Bronchial epithelial cell (primary cell): ENCODE data around the gene BANP. TPM values are rescaled to one million over a fixed set of nuclear protein-coding genes. Genes with fewer than 3 reads are reported as not detected.
A peak's percentile ranks its signal among the peaks of the same experiment; 100 is the strongest.
"Not testable (repeated sequence)": the region's sequence is repeated elsewhere in the genome, so short reads cannot be mapped to it uniquely, and the experiment has no call there.

Experiments
- DNase-seq: peaks from one replicate; pipeline ENCODE4 v3.0.0-alpha.2; 2010; ENCODE audit warnings: low read depth
- FAIRE-seq: peaks from 2 replicates; lab custom pipeline; 2011; peaks lifted over from hg19 to GRCh38; lab: Jason Lieb, UNC
- H3K27me3 ChIP-seq: 2 replicates; pipeline ENCODE4 v1.5.1; 2011; ENCODE audit warnings: low read length; ENCODE audit not compliant: control insufficient read depth, insufficient read depth
- H3K36me3 ChIP-seq: 2 replicates; pipeline ENCODE4 v1.5.1; 2011; ENCODE audit warnings: low read length; ENCODE audit not compliant: control insufficient read depth, insufficient read depth
- H3K4me3 ChIP-seq: 2 replicates; pipeline ENCODE4 v1.5.1; 2011; ENCODE audit warnings: mild to moderate bottlenecking, low read depth, low read length, control low read depth
- CTCF ChIP-seq: IDR thresholded peaks from 2 replicates; pipeline ENCODE4 v1.5.1; 2011; ENCODE audit warnings: mild to moderate bottlenecking, moderate library complexity, low read length, control low read depth, inconsistent platforms; ENCODE audit not compliant: insufficient read depth, severe bottlenecking
- total RNA-seq: library from RNA; depleted of rRNA; stranded (reverse); fragments of >200 nt; gene quantifications from 2 replicates; pipeline ENCODE4 v1.2.1, GENCODE V29; 2014

The BANP gene
- total RNA-seq, 1 donor from 2014 or later: 22.1 TPM

DNA sequence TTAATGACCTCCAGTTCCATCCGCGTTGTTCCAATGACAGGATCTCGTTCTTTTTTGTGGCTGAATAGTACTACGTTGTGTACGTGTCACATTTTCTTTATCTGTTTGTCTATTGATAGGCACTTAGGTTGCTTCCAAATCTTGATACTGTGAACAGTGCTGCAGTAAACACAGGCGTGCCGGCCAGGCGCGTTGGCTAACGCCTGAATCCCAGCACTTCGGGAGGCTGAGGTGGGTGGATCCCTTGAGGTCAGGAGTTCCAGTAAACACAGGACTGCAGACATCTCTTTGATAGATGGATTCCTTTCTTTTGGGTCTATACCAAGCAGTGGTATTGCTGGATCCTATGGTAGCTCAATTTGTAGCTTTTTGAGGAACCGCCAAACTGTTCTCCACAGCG is 160.7 kb downstream of the BANP start:
- not testable (repeated sequence) for H3K4me3 ChIP-seq, H3K36me3 ChIP-seq, H3K27me3 ChIP-seq, FAIRE-seq, DNase-seq

DNA sequence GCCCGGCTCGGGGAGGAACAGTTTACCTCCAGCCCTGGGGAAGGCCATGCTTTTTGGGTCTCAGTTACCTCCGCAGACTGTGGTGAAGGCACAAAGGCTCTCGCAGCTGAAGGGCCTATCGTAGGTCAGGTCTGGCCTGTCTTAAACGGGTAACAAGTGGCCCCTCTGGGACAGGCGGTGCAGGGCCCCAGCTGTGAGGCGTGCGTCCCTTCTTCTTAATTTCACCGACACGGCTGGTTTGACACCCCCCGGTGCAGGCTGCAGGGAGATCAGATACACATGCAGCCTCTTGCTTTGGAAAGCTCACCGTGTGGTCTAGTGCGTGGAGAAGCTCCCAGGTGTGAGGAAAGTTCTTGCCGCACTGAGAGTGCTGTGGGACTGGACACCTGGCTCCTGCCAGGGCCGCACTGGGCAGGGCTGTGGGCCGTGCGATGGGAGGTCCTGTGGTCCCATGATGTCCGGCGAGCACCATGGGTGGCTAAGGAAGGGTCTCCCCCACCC is 162.4 kb downstream of the BANP start:
- Histone ChIP-seq H3K4me3 (no peak overlapping the region), H3K36me3 (no peaks in the 10 kb centered on the region), H3K27me3 (peaks cover 5% of the 10 kb centered on the region)
- FAIRE-seq: no peak
- no peak for TF ChIP-seq CTCF
- no peak for DNase-seq

DNA sequence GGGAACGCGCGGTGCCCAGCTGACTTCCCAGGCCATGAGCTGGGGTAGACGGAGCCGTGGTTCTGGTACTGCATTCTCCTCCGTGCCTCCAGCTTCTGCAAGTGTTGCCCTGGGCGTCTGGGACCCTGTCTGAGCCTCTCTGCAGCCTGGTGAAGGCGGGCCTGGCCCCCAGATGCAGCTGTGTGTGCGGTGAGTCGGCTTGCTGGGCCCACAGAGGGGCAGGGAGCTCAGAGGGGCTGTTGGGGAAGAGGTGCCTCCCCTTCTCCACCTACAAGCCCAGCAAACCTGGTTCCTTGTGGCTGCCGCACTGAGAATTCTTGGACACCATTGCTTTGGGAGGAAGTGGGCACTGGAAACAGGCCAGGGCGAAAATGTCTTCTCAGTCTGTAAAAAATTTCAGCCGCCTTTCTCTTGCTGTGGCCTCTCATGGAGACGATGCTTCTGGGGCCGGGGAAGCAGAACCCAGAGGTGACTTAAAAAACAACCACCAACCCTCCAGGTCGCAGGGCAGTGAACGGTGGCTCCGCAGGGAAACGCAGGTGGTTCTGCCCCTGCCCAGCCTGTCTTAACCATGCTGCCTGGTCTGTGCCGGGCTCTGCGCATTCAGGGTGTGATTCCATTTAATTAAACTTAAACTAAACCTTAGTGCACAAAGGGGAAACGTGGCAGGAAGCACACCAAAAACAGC is 163.5 kb downstream of the BANP start:
- not testable (repeated sequence) for H3K4me3 ChIP-seq, H3K36me3 ChIP-seq, H3K27me3 ChIP-seq, DNase-seq
- FAIRE-seq: peak; percentile 13

DNA sequence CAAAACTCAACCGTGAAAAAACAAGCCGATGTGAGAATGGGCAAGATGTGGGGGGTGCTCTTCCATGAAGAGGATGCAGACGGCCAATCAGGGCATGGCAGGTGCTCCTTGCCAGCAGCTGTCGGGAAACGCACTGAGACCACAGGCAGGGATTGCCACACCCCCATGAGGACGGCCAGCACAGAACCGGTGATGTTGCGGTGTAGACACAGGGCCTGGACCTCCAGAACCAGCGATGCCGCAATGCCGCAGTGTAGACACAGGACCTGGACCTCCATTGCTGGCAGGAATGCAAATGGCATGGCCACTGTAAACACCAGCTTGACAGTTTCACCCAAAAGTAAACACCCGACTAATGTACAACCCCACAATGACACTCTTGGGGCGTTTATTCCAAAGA is 164.9 kb downstream of the BANP start:
- TF ChIP-seq CTCF: no peak
- H3K4me3 ChIP-seq: no peak overlapping the region
- DNase-seq: no peak
- FAIRE-seq: no peak
- H3K27me3 ChIP-seq: peaks cover 6% of the 10 kb centered on the region
- H3K36me3 ChIP-seq: no peaks in the 10 kb centered on the region

DNA sequence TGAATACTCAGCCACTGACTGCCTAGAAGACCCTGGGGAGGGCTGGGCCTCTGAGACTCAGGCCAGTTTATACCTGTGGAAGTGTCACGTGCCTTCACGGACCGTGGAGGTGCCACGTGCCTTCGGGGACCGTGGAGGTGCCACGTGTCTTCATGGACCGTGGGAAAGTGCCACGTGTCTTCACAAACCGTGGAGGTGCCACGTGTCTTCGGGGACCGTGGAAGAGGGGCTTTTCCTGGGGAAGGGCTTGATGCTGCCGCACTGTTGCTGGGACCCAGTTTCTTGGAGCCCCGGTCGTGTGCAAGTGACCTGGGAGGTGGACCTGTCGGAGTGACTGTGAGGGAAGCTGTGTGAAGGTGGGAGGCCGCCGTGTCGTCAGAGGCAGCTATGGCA is 166.2 kb downstream of the BANP start:
- peaks cover 6% of the 10 kb centered on the region for H3K27me3 ChIP-seq
- no peak for FAIRE-seq
- H3K4me3 ChIP-seq: no peak overlapping the region
- no peak for TF ChIP-seq CTCF
- no peak for DNase-seq
- no peaks in the 10 kb centered on the region for H3K36me3 ChIP-seq

- FAIRE-seq (no peak), DNase-seq (no peak)
- no peaks in the 10 kb centered on the region for H3K36me3 ChIP-seq
- no peak for TF ChIP-seq CTCF
- peaks cover 6% of the 10 kb centered on the region for H3K27me3 ChIP-seq
- no peak overlapping the region for H3K4me3 ChIP-seq
Measured at GRCh38 chr16:88118376-88118775, 167.1 kb downstream of the BANP start.

DNA sequence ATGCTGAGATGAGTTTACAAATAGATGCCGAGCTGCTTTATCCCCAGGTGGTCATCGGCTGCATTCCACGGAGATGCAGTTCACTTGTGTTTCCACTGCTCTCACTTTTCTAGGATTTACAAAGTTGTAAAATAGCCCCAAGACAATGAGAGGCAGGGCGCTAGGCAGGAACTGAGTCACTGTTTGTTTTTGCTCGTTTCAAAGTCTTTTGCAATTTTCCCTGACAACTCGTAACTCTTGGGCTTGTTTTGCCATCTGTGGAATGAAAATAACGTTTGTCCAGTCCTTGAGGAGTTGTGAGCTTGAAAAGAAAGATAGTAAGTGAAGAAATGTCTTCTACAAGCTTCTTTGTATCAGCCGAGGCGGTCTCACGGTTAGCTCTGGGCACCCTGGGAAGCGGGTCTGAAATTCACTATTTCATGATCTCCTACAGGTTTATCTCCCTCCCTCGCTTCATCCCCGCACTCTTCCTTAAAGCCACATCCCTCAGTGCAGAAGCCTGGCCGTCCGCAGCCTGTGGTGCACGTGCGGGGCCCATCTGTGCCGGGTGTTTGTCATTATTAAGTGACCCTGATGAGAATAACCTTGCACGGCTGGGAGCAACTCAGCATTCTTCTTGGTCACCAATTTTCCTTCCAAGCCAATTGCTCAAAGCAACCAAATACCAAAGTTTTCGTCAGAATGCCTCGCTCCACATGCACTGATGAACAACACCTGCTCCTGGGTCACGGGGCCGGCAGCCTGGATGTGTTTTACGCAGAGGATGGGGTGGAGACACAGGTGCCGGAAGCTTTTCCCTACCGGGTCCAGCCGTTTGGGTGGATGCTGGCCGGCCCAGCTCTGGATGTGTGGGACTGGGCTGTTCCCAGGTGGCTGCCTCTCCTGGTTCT is 167.9 kb downstream of the BANP start:
- not testable (repeated sequence) for H3K4me3 ChIP-seq, H3K27me3 ChIP-seq, H3K36me3 ChIP-seq
- FAIRE-seq: peak; percentile 99
- DNase-seq: peak; percentile 82

DNA sequence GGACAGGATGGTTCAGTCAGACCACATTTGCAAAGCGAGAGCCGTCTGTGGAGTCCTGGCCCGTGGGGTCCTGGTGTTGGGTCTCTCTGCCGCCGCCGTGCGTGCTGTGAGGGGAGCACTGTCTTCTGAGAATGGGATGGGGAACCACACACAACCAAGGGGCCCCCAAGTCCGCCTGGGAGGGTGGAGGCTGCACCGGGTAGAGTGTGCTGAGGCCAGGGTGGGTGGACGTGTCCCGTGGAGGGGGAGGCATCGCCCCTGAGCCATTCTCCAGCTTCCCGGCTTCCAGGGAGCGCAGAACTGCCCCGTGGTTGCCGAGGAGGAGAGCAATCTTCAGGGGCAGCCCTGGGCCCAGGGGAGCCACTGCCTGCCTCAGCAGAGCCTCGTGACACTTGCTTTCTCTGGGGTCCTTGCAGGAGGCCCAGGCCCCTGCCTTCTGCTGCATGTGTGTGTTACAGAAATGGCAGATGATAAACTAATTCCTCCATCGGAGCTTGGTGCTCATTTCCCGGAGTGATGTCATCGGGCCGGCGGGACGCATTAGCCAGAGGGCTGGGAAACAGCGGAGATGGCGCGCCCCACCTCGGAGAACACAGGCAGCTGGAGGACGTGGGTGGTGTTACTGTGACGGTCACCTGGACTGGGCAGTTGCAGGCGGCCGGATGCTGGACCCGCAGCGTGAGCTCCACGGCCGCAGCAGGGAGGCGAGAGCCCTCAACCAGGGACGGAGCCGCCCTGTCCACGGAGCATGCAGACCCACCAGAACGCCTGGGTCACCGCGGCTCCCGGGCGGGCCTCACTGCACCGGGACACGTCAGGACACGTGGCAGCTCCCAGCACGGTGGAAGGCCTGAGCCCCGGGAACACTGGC is 168.9 kb downstream of the BANP start:
- H3K4me3 ChIP-seq, FAIRE-seq, H3K36me3 ChIP-seq, H3K27me3 ChIP-seq, DNase-seq: not testable (repeated sequence)
